Left hindlimb (tissue), 1 donor: ENCODE data around the gene SCTR.

Source experiments
- DNase-seq: peaks from one replicate; pipeline ENCODE4 v3.0.0-alpha.2; 2018

SCTR gene

DNA sequence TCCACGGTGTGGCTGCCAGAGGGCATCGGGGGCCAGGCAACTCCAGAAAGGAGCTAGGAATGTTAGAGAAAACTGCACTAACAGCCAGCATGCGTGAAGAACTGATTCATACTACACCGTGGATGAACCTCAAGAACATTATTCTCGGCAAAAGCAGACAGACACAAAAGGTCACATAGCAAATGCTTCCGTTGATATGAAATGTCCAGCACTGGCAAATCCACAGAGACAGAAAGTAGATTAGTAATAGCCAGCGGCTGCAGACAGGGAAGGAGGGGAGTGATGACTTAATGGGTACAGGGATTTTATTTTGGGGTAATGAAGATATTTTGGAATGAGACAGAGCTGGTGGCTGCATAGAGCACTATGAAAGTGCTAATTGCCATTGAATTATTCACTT, 37.4 kb downstream of the SCTR start:
- no peak for DNase-seq

DNA sequence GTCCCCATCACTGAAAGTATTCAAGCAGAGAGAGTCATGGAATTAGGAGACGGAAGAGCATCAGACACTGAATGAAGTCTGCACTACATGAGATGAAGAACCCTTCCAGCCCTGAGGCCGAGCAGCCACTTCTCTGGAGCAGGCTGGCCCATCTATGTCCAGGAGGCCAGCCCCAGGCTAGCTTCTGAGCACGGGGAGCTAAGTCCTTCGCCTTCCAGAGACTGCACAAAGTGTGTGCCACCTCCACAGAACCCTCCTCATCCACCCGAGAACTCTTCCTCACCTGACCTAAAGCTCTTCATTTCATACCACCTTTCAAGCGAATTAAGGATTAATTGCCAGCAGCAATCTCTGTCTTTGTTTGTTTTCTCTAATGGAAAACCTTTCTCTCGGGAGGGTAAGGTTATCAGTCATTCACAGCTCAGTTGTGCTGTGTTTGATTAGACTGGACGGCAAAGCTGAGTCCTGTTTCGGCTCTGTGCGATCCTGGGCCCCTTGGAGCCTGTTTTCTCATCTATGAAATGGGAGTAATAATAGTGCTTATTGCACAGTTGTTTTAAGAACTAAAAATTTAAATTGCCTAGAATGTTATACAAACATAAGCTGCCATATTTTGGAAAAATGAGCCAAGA, 38.0 kb downstream of the SCTR start:
- no peak for DNase-seq

DNA sequence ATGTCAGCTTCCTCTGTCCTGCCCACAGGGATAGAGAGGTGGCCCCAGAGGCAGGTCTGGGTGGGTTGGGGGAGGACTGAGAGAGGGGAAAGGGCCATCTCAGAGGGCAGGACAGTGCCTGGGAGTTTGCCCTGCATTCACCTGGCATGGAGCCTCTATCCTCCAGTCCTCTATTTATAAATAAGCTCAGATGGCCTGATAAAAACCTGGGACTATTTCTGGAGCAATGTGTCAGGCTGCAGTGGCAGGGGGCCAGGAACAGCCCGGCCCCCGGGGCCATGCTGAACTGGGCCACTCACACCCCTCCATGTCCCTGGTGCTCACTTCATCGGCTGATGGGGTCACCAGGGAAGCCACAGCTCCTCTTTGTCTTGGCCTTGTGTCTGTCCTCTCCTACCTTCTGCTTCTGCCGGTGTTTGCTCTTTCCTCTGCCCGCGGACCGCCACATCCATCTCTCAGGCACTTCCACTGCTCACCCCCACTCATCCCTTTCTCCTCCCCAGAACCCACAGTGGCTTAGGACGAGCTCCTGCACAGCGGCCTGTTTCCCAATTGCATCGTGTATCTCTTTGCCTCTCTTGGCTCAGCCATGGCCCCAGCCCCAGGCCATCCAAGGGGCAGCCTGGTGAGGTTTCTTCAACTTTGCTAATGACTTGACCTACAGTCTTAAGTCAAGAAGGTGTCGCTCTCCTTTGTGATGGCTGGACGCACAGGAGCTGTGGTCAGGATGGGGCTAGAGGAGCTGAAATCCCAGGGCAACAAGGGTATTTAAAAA, 38.8 kb downstream of the SCTR start:
- DNase-seq: no peak

DNA sequence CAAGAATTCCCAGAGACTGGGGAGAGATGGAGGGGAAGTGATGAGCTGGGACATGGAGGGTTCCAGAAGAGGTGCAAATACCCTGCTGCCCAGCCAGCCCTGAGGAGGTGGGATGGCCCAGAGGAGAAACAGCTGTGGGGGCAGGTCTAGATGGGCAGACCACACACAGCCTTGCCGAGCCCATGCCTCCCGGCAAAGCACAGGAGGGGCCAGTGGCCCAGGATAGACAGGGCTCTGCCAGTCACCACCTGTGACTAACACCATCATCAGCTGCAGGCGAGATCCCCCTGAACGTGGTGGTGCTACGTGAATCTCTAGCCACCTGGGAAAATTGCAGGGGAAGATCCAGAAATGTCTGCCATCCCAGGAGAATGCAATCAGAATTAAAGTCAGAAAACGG, 39.4 kb downstream of the SCTR start:
- DNase-seq: no peak

DNA sequence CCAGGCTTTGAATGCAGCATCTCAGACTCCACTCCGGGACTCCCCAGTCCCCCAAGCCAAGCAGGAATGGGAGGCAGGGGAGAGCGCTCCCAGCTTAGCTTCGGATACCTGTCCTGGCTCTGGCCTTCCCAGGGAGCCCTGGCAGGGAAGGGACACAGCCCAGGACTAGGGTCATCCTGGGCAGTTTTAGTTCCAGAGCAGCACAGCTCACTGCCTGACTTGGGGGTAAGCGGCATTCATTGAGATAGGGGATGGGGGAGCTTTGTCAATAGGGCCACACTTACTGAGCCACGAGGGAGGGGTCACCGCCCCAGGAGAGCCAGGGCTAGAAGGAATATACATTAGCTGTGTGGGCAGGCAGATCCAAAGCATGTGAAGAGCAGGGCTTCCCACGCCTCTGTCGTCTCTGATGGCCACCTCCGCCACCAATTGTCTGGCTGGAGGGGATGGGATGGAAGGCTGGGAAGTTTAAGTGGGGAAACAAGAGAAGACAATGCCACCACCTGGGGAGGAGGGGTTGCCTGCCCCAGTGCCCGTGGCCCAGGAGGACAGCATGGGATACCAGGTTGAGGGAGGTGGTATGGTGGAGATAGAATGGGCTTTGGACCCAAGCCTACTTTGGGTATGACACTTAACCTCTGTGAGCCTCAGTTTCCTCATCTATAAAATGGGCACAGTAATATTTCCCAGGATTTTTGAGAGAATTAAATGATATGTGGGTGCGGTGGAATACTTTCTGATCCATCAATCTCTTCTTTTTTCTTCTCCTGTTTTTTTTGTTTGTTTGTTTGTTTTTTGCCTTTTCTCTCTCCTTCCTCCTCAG, 40.2 kb downstream of the SCTR start:
- DNase-seq: no peak

DNA sequence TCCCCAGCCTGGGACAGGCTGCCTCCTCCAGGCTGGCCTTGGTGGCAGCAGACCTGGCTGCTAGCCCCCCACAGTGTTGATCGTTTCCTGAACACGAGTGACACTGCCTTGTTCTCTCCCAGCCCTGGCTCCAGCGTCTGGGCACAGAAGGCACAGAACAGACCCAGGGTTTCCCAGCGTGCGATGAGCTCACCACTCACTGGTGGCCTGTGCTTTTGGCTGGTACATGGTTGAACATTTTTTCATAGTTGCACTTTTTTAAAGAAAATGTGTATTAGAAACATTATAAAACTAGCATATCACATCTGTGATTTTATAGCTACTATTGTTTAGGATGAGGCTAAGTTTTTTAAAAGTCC, 40.9 kb downstream of the SCTR start:
- no peak for DNase-seq

DNA sequence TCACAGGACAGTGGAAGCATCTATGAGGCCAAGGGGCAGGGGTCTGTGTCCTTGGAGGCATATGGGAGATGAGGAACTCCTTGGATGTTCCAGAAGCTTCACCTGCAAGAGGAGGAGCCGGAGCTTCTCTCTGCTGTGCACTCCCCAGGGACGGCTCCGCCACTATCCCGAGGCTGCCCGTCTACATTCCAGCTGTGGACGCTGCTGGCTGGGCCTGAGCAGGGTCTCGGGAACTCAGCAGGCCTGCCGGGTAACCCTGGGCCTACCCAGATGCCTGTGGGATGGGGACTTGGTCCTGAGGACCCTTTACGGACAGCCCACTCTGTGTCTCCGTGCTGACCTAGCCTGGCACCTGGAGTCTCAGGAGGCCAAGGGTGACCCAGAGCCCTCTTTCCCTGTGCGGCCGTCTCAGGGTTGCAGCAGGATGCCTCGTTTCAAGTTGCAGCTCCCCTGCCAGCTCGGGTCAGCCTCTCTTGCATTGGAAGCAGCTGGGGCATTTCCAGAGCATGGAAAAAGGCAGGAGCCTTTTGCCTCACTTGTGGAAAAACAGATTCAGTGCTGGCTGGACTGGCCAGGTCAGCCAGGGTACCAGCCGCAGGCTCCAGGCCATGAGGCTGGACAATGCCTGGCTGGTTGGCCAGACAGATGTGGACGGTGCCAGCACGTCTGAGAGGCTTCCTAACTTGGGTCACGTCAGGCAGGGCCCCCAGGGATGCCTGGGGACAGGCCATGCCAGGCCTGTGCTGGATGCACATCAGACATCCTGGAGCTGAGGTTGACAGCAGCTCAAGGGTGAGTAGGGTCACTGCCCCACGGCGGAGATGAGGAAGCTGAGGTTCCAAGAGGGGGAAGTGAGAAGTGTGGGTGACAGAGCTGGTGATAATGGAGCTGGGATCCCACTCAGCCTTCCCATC, 41.5 kb downstream of the SCTR start:
- DNase-seq: no peak

DNA sequence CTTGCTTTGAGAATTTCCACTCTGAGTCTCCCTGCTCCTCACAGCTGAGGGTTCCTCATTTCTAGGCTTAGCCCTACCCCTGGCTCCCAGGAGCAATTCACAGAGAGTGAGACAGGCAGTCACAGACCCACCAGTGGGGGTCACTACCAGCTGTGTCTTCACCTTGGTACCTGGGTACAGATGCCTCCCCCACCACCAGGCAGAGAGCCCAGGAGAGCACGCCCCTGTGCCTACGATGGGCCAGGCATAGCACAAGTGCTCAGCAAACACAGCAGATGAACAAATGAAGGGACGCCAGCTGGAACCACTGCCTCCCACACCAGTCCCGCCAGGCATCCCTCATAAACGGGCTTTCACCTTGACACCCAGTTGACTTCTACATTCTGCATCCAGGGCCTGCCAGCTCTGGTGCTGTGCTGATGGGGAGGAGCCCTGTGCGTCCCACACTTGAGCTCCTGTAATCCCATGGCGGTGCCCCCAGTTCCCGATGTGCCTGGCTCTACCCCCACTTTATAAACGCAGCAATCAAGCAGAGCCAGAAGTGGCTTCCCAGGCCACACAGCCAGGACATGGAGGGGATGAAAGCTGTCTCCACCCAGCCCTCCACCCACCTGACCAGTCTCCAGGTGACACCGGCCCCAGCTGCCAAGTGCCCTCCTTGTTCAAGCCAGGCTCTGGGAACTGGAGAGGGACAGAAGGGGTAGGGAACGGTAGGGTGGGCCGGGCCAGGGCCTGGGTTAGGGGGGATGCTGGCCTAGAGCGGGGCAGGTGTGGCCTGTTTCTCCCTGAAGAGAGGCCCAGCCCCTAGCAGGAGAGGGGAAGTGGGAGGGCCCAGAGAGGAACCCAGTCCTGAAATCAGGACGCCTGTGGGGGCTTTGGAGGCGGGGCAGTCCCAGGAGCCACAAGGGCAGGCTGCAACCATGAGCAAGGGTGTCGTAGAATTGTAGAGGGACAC, 42.5 kb downstream of the SCTR start:
- DNase-seq: no peak

DNA sequence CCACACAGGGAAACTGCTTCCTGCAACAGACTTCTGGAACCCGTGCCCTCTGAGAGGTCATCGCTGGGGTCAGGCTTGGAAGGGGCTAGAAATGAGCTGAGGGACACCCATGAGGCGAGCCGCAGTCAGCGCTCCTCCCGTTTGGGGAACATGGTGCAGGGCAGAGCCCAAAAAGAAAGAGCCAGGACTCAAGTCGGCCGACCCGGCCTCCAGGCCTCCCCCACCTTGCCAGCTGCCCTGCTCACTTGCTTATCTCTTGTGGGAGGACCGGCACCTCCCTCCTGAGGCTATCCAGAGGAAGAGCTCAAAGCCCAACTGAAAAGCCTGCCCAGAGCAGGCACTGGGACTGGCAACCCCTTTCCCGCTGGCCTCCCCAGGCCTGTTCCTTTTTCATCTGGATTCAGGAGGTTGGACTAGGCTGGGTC, 43.6 kb downstream of the SCTR start:
- no peak for DNase-seq

DNA sequence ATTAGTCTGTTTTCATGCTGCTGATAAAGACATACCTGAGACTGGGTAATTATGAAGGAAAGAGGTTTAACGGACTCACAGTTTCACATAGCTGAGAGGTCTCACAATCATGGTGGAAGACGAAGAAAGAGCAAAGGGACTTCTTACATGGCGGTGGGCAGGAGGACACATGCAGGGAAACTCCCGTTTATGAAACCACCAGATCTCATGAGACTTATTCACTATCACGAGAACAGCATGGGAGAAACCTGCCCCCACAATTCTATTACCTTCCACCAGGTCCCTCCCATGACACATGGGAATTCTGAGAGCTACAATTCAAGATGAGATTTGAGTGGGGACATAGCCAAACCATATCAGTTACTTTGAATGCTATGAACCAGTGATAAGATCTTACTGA, 44.1 kb downstream of the SCTR start:
- DNase-seq: no peak

DNA sequence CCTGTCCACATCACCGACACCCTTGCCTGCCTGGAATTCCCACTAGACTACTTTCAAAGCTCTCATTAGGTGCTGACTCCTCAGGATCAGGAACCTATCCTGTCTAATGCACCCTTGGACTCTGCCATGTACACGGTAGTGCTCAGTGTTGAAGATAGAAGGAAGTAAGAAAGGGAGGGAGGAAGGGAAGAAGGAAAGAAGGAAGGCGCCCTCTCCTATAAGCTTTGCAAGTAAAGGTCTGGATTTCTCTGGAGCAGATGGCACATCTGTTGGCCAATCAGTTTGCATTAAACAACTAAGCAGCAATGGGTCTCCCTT, 45.3 kb downstream of the SCTR start:
- no peak for DNase-seq

DNA sequence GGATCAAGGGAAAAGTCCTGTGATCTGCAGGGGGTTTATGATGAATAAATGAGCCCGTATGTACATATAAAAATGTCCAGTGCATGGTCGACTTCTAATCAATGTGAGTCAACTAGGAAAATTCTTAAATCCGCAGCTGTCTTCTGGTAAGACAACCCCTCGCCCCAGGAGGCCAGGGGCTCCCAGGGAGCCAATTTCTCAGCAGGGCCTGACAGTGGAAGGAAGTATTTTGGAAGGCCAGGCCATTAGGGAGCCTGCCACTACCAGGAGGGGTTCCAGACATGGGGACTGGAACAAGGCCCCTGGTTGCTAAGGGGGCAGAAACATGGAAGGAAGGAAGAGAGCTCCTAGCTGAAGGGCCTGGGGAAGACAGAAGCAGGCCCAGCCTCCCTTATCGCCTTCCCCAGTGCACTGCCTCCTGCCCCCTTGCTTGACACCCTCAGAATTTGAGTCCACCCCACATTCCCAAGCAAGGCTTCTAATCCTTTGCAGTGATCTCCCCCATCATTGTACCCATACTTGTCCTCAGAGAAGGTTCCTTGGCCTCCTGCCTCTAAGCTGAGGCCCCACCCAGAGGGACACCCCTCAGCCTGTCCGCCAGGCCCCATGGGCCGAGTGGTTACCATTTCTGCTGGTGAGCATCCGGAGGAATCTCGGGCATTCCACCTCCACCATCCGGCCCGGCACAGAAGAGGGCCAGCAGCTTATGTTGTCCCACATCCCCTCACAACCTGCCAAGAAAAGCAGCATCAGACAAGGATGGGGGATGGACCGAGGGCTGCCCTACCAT, 45.9 kb downstream of the SCTR start:
- DNase-seq: no peak

DNA sequence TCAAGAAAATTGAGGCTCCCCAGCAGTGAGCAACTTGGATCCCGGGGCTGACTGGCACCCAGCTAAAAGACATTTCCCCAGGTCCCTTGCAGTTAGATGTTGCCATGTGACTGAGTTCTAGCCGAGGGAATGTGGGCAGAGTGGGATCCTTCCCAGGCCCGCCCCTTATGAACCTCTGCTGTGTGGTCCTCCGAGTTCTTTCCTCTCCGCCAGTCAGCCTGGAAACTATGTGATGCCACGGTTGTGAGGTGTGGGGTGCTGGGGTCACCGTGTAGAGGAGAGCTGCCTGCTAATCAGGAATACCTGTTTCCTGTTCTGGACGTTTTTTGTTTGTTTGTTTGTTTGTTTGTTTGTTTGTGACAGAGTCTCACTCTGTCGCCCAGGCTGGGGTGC, 47.2 kb downstream of the SCTR start:
- no peak for DNase-seq

DNA sequence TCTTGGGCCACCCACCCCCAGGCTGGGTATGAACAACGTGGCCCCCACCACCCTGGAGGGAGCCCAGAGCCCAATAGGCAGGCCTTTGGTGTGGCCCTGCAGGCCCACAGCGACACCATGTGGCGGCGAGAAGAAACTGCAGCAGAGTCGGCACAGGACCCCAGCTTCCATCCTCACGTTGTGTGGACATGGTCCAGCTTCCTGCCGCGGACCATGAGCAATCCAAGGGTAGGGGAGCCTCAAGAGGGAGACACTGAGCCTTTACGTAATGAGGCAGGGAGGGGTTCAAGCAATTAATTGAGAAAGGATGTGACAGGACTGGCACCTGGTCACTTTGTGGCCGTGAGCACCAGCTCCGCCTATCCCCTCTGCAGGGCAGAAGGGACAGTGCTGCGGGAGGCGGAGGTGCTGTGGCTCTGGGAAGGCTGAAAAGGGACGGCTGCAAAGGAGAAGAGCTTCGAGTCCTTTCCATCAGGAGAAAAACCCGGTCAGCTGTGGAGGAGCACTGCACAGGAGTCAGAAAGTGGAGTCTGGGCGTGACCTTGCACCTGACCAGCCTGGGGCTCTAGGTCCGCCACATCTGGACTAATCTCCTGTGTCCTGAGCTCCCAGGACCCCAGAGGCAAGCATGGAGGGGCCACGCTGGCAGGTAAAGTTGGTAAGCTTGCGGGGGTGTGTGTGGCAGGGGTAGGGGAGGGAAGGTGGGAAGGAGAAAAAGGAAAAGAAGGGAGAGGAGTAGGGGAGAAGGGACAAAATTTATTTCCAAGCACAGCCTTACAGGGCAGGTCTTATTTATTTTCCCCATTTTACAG, 47.8 kb downstream of the SCTR start:
- peak; percentile 43 for DNase-seq

DNA sequence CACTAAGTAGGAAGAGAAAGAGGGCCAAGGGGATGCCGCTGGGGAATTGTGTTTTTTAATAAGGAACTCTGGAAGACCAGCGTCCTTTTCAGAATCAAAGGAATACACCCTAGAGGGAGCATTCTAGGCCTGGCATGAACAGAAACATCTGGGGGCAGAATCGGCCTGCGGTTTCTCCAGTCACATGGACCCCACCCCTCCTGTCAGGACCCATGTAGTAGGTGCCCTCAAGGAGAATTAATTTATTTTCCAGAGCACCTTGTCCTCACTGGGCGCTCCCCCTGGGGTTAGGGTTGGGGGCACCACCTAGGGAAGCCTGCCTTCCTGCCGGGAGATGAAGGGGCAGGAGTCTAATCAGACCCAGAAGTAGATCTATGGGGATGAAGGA, 48.4 kb downstream of the SCTR start:
- no peak for DNase-seq

DNA sequence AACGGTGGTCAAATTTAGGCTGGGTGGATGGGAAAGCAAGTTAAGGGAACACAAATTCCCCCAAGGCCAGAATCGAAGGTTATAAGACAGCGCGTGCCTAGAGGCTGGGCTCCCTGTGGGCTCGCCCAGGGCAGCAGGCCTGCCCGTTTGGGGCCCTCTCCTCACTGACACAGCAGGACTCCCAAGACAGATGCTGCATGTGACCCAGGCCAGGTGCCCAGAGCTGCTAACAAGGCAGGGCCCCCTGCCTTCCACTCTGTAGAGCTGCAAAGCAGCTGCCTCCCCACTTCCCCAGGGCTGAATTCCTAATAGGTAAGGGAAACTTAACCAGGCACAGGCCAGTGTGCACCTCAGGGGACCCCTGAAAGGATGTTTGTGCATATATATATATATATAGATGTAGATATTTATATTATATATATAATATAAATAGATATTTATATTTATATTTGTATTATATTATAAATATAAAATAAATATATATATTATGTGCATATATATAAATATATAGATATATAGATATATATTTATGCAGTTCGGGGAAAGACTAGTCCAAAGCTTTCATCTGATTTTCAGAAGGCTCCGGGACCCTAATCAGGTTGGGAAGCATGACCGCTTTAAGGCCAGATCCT, 48.9 kb downstream of the SCTR start:
- no peak for DNase-seq

DNA sequence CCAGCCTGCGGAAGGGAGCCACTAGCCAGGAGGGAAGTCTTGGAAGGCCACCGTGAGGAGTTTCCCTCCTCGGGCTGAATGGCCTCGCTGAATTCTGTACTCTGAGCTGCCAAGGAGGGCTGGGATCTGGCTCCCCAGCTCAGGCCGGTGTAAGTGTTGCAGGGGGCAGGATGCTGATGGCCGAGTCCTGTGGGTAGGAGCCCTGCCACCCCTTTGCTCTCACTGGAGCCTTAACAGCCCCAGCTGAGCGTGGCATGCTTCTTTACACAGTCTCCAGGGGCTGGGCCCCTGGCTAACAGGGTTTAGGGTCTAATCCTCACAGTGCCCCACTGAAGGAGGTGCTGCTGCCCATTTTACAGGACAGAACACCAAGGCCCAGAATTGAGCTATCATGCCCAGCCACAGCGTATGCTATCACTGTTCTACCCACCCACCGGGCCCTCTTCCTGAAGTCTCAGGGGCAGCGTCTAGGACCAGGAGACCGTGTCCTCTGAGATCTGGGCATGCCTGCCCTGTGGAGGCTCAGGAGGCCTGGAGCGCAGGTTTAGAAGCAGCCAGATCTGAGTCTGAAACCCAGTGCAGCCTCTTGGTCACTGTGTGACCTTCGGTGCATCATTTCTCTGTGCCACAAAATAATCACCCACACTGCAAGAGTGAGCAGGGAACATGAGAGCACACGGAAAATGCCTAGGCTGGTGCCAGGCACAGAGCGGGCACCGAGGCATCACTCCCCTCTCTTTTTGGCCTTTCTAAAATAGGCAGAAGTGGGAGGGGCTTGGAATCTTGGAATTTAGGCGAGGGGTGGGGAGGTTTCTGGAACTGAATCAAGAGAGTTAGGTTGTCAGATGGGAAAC, 49.7 kb downstream of the SCTR start:
- no peak for DNase-seq

DNA sequence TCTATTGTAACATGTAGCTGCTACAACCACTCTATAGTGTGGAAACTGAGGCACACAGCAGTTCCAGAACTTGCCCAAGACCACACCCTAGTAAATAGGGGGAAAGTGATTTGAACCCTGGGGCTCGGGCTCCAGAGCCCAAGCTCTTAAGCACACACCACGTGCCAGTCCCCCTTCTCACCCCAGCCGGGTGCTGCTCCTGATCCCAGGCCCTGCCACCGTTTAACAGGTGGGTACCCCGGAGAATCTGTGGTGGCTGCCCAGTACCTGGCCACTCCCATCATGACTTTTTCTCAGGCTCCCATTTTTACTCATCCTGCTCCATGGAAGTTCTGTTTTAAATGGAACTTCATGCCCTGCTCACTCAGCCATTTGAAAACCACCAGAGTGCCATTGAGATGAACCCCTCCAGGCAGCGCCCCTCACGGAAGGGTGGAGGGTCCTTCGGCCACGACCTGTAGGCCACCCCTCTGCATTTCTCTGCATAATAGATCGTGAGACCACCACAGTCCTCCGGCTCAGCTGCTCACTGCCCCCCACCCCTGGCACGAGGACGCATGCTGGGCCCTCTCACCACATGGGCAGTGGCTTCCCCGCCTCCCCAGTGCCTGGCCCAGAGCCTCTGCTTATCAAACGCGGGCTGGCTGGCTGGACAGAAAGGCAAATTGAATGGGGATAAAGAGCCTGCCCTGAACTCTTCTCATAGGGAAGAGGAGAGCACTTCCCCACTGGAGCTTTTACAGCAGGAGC, 50.5 kb downstream of the SCTR start:
- DNase-seq: no peak
